ENCODE data around the gene CAPZB.

DNA sequence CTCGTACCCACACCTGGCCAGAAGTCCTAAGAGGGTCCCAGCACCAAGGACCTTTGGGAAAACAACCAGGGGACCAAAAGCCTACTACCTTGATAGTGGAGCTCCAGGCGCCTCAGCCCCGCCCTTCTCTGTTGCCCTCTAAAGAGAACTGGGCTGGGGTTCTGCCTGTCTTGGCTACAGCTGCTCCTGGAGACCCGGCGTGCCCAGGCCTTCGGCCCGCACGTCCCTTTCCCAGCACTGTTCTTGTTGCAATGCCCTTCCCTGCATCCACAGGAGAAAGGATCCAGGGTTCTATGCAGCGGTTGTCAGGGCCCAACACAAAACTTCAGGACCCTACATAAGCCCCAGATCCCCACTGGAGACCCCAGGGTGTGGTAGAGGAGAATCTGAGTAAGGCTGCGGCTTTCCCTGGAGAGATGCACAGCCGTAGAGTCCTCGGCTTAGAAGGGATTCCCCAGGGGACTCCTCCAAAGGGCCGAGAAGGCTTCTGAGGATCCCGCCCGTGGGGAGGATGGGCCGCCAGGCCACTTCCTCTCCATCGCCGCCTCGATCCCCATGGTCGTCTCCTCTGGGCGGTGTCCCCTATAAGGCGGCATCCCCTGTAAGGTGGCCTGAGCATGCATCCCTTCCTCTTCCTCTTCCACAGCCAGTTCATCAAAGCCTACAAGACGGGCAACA lies 161.2 kb downstream of the CAPZB start:
- TF ChIP-seq EP300 (IDR thresholded peaks at IDR 0.05) (no peak), POLR2A (IDR thresholded peaks at IDR 0.05) (no peak)
- TF ChIP-seq, protein P1, sequence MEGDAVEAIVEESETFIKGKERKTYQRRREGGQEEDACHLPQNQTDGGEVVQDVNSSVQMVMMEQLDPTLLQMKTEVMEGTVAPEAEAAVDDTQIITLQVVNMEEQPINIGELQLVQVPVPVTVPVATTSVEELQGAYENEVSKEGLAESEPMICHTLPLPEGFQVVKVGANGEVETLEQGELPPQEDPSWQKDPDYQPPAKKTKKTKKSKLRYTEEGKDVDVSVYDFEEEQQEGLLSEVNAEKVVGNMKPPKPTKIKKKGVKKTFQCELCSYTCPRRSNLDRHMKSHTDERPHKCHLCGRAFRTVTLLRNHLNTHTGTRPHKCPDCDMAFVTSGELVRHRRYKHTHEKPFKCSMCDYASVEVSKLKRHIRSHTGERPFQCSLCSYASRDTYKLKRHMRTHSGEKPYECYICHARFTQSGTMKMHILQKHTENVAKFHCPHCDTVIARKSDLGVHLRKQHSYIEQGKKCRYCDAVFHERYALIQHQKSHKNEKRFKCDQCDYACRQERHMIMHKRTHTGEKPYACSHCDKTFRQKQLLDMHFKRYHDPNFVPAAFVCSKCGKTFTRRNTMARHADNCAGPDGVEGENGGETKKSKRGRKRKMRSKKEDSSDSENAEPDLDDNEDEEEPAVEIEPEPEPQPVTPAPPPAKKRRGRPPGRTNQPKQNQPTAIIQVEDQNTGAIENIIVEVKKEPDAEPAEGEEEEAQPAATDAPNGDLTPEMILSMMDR (IDR thresholded peaks at IDR 0.05) = no peak
